GM21619 (cell line): ENCODE results near the gene RNU1-3.
"Not testable (repeated sequence)": the region's sequence is repeated elsewhere in the genome, so short reads cannot be mapped to it uniquely, and the experiment has no call there.

Source experiments
- ATAC-seq: cut with Tn5 transposase; IDR thresholded peaks from one replicate; pipeline ENCODE4 v1.9.1; 2021; ENCODE audit not compliant: unreplicated experiment

RNU1-3 gene

GRCh38 chr1:16621681-16622315, 45.0 kb downstream of the RNU1-3 start:
- ATAC-seq, result not testable (repeated sequence)

GRCh38 chr1:16621300-16621658, 45.5 kb downstream of the RNU1-3 start:
- no peak for ATAC-seq

- ATAC-seq, result not testable (repeated sequence)
Measured at GRCh38 chr1:16619803-16620501, 46.8 kb downstream of the RNU1-3 start.

- ATAC-seq, result no peak
Measured at GRCh38 chr1:16618719-16619118, 48.0 kb downstream of the RNU1-3 start.

GRCh38 chr1:16617778-16618580, 48.8 kb downstream of the RNU1-3 start:
- ATAC-seq, result no peak

- ATAC-seq, result no peak
Measured at GRCh38 chr1:16617114-16617631, 49.6 kb downstream of the RNU1-3 start.
